DMS 273 (cell line): Measurements from ENCODE around the gene TP53INP2.
A peak's percentile ranks its signal among the peaks of the same experiment; 100 is the strongest.
"Not testable (repeated sequence)": the region's sequence is repeated elsewhere in the genome, so short reads cannot be mapped to it uniquely, and the experiment has no call there.

Source experiments
- DNase-seq: peaks from one replicate; lab custom pipeline; 2025; ENCODE audit not compliant: unreplicated experiment; lab: John Stamatoyannopoulos, UW

The TP53INP2 gene

DNA sequence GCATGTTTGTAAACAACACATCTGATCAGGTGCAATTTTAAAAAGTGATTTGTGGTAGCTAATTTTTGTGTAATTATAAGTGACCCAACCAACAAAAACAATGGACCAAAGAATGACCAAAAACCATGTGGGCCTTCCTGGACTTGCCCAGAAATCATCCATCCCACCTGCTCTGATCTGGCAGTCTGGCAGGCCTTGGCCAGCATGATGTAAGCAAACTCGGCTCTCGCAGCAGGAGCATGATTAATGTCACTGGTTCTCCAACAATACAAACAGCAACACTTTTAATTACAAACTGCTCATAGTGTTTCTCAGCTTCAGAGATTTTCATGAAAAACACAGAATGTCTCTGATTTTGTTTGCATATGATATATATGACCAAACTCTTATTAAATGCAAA, 16.1 kb downstream of the TP53INP2 start:
- peak; percentile 28 for DNase-seq

DNA sequence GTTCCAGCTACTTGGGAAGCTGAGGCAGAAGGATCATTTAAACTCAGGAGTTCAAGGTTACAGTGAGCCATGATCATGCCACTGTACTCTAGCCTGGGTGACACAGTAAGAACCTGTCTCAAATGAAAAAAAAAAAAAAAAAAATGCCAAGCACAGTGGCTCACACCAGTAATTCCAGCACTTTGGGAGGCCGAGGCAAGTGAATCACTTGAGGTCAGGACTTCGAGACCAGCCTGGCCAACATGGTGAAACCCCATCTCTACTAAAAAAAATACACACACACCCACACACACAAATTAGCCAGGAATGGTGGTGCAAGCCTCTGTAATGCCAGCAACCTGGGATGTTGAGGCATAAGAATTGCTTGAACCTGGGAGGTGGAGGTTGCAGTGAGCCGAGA, 18.4 kb downstream of the TP53INP2 start:
- not testable (repeated sequence) for DNase-seq

DNA sequence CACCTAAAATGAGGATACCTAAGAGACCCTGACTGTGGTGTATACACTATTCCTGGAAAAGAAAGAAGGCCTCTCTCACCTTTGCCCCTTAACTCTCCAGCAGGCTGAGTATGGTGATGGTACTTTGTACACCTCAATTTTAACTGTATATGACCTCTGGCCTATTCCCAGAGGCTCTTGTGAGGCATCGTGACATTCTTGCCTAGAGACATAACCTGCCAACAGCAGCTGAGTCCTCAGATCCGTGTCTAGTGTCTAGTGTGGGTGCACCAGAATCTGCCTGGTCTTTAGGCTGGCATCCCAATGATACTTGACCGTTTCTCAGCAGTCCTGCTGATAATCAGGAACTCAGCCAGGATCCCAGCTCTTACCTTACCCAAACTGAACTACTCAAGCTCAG, 20.0 kb downstream of the TP53INP2 start:
- no peak for DNase-seq

DNA sequence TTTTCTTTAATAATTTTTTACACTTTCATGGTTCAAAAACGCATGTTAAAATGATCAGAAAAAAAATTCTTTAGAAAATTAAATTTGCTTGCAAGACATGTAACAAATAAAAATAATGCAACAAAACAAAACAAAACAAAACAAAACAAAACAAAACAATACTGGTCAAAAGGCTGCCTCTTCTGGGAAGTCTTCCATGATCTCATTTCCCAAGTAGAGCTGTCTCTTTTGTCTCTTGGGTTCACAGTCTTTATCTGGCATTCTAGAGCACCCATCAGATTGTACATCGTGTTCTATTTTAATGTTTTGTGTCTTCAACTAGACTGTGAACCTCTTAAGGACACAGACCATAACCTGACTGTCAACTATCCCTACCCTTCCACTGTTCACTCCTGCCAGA, 25.3 kb downstream of the TP53INP2 start:
- DNase-seq = no peak

DNA sequence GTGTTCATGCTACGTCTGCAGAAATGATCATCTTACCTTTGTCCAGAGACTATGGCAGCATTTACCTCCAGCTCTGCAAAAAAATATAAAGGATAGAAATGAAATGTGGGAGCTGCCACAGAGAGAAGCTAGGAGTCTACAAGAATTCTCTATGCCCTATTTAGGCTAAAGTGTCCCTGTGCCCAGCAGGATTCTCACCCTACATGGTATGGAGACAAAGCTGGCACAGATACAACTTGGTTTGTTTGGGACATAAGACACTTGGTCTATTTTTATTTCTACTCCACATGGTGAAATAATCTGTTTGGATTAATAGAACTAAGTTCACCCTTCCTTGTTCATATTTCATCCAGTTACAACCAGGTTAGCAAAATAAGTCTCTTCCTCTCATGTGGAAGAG, 28.4 kb downstream of the TP53INP2 start:
- no peak for DNase-seq

DNA sequence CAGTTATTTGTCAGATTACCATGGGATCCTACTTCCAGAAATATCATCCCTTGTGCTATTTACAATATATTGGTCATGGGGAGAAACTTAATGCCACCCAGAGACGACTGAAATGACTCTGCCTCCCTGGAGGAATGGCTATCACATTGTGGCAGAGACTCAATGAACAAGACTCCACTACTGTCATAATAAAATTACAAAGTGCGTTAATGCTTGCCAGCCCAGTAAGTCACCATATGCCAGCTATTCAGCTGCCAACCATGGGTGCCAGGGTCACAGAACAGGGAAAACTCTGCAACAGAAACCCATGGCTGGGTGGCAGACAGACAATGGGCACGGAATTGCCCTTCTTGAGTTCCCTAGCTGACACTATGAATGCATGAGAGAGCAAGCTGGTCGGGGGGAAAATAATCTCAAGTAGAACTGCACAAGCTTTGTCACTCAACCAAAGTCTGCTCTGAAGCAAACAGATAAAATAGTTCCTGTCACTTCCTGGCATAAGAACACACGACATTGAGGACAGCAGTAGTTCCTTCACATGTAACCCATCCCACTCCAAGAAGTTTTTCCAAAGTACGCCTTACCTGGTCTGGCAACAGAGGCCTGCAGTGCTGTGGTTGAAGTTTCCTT, 32.1 kb downstream of the TP53INP2 start:
- DNase-seq = peak; percentile 47

DNA sequence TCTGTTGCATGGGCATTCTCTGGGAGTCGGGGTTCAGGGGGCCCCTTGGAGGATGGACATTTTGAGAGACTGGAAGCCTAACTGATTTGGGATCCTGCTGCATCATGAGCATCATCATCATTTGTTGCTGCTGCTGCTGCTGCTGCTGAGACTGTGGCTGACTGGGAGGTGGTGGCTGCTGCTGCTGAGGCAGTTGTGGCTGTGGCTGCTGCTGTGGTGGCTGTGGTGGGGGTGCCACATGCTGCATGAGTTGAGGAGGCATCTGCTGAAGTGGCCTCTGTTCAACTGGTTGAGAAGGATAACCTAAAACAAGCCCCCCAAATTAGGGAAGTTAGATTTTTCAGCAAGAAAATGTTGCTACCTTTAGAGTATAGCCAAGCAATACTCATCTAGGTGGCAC, 38.9 kb downstream of the TP53INP2 start:
- DNase-seq = no peak

DNA sequence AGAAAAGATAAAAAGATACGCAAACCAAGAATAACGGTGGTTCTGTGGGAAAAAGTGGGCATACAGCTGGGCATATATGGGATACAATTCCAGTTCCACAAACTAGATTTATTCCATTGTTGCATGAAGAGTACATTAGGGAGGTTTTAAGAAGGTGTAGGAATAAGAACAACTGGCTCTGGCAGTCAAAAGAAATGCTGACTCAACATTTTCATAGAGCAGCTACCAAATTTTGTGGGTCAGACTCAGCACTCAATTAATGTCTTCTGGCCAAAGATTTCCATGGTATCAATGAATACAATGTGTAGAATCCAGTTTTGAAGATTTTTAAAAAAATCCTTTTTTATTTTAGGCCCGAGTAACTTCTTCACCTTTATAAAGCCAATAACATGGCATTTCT, 40.2 kb downstream of the TP53INP2 start:
- DNase-seq = no peak

DNA sequence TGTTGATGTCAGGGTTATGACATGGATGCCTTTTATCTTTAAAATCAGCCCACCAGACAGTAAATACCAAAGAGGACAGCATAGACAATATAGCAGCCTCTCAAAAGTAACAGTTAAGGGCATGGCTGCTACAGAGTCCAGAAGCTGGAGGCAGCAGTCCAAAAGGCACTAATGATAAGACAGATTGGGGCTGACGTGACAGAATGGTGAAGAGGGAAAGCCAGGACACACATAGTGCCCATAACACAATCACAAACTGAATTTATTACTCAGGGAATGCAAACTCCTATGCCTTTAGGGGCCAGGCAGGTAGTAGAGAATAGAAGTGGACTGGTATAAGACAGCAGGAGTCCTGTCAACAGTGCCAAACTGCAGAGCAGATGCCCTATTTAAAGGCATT, 40.7 kb downstream of the TP53INP2 start:
- no peak for DNase-seq

DNA sequence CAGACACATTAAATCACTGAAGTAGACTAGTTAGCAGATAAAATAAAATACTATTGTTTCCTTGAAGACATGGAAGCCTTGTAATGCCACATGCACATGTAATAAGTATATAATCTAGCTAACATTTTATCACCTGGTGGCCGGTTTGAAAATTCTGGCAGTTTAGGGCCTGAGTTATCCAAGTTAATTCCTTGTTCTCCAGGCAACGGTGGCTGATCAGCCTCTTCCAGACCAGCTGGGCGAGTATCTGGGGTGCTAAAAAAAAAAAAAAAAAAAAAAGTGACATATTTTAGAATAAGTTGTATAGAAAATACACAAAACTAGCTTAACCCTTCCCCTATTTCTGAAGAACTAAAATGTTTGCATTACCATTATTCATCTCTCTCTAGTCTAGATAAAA, 42.5 kb downstream of the TP53INP2 start:
- DNase-seq = no peak

DNA sequence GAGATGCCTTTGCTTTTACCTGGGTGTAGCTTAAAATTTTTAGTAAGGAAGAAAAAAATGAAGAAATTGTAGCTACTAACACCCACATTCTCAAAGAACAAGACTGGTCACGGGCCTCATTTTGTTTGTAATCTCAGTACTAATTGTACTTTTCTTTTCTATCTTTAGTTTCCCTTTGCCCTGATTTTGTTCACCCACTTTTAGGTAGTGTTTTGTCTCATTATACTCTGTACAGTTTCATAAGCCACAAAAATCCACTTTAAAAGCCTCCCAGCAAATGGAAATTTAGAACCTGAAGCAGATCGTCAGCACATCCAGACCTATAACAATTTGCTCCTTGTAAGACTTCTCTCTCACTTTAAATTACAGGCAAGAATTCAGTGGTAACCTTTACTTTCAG, 43.3 kb downstream of the TP53INP2 start:
- DNase-seq = no peak

DNA sequence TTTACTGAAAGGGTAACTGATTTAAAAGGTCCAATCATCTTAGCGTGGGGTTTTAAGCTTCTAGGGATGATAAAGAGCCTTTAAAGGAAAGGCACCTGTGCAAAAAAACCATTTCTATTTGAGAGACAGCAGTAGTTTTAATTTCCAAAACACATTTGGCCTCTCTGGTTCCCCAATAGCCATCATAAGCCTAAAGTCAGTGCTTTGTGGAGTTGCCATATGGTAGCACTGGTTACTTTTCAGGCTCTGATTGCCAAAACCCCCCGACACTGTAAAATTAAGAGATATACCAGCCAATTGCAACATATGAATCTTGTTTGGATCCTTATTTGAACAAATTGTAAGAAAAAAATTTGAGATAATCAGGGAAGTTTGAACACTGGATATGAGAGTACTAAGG, 44.6 kb downstream of the TP53INP2 start:
- no peak for DNase-seq

DNA sequence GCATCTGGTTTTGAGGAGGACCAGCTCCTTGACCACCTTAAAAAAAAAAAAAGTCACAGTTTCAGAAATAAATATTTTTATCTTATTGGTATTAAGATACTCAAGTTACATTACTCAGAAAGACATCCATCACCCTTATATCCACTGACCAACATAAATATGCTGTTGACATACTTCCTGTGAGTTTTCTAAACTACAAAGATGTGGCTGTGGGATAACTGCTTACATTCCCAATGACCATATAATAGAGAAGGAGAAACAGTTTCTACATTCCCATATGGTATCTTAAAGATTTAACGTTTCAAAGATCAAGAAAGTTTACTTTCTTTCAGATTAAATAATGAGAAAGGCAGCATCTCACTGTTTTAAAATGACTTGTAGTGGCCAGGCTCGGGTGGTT, 46.3 kb downstream of the TP53INP2 start:
- DNase-seq = no peak

DNA sequence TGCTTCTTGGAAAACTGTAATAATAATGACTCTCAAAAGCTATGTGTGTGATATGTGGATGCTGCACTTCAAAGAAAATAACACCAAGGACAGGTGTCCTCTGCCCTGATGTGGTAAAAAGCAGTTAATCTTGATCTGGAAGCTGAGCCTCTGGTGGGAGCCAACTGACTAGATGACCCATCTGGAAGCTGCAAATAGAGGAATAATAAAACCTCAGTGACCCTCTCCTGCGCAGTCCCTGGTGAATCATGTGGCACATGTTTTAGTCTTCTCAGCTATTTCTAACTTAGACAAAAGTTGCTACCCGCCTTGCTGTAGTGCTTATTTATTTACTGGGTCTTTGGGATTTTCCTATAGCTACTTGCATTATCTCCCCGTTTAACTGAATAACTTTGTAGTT, 47.3 kb downstream of the TP53INP2 start:
- DNase-seq = no peak

DNA sequence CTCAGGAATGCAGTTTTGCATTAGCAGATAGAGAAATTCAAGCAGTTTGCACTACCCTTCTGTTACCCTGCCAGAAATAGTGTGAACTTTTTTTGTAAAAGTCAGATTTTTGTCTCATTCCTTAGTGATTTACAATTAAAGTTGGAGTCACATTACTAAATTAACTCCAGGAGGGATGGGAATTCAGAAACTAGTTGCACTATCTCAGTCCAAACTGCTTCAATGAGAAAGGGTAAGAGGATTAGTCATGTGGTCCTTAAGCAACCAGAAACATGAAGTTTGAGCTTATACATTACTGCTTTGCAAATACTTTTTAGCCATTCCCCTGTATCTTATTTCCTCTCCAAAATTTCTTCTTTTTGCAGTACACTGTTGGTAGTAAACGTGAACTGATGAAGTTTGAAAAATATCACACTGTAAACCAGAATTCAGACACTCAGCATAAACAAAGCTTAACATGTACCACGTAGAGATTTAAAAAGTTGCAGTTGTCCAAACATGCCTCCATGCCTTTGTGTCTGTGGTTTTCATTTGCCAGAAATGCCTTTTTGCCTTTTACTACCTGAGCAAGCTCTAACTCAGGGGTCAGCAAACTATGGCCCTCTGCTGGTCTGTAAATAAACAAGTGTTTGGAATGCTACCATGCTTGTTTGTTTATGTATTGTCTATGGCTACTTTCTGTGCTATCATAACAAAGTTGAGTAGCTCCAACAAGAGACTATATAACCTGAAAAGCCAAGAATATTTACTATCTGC, 49.7 kb downstream of the TP53INP2 start:
- DNase-seq = no peak

DNA sequence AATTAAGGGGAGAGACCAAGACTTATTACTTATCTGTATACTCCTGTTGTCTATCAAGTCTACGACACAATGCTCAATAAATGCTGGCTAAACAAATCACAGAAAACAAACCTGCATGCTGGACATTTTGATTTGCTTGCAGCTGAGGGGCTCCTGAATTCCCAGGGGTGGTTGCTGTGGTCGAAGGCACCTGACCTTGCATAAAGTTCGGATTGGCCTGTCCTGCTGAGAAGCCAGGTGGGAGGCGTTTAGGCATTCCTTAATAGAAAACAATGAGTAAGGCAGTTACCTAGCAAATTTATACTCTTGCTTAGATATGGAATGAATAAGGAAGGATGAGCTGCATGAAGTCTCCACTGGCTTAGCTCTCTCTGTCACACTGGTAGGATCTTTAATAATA, 50.5 kb downstream of the TP53INP2 start:
- no peak for DNase-seq

DNA sequence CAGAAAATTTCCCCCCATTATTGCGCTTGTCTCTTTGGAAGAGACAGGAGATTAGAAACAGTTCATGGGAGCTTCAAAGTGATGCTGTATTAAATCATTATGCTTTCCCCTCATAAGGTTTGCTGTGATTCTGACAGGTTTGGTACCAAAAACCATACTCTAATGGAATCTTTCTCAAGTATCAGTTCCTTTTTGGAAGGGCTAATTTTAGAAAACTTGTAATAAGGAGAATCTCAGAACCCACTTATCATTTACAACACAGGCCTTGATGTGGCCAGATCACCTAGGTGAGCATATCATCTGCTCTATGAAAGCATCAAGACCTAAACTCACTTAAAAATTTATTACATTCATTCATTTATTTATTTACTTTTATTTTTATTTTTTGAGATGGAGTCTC, 51.2 kb downstream of the TP53INP2 start:
- no peak for DNase-seq

DNA sequence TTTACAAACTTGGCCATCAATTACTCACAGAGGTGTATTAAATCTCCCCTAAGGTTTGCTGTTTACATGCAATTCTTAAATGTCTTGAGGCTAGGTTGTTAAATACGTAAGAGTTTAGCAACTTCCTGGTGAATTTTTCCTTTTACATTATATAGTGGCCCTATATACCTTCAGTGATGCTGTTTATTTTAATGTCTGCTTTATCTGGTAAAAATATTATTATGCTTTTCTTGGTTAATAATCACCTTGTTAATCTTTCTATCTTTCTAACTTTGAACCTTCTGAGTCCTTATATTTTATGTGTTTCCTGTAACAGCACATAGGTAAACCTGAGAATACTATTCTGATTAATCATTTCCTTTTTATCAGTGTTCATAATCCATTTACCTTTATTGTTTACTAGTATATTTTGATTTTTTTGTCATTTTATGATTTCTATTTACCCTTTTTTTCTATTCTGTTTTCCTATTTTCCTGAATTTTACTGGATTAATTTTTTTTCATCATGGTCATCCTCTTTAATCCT, 57.9 kb downstream of the TP53INP2 start:
- DNase-seq = no peak
